HEK293T (cell line): ENCODE data around the gene YTHDF1.

Experiments used
- ARNT ChIP-seq: fragments of 450-650 bp; IDR thresholded peaks from 2 replicates; pipeline ENCODE4 v1.6.1; 2017; ENCODE audit warnings: mild to moderate bottlenecking
- BHLHE40 ChIP-seq: fragments of 450-650 bp; IDR thresholded peaks from 2 replicates; pipeline ENCODE4 v1.6.1; 2016; ENCODE audit warnings: mild to moderate bottlenecking, moderate library complexity, borderline replicate concordance
- ELF4 ChIP-seq: fragments of 450-650 bp; IDR thresholded peaks from 2 replicates; pipeline ENCODE4 v1.6.1; 2017; ENCODE audit warnings: antibody characterized with exemption
- FOXK2 ChIP-seq: fragments of 450-650 bp; IDR thresholded peaks from 2 replicates; pipeline ENCODE4 v1.6.1; 2016; ENCODE audit warnings: mild to moderate bottlenecking
- FOXM1 ChIP-seq: fragments of 450-650 bp; IDR thresholded peaks from 2 replicates; pipeline ENCODE4 v1.6.1; 2017; ENCODE audit warnings: mild to moderate bottlenecking, borderline replicate concordance
- HDGF ChIP-seq: fragments of 450-650 bp; IDR thresholded peaks from 2 replicates; pipeline ENCODE4 v1.6.1; 2017; ENCODE audit warnings: antibody characterized with exemption, borderline replicate concordance
- SP1 ChIP-seq: fragments of 450-650 bp; IDR thresholded peaks from 2 replicates; pipeline ENCODE4 v1.6.1; 2017
- SUZ12 ChIP-seq: fragments of 450-650 bp; IDR thresholded peaks from 2 replicates; pipeline ENCODE4 v1.6.1; 2016; ENCODE audit warnings: mild to moderate bottlenecking
- ZNF384 ChIP-seq: fragments of 450-650 bp; IDR thresholded peaks from 2 replicates; pipeline ENCODE4 v1.6.1; 2016
- TF ChIP-seq, protein P1 (sequence below): fragments of 450-650 bp; IDR thresholded peaks from 2 replicates; pipeline ENCODE4 v1.6.1; 2016

DNA sequence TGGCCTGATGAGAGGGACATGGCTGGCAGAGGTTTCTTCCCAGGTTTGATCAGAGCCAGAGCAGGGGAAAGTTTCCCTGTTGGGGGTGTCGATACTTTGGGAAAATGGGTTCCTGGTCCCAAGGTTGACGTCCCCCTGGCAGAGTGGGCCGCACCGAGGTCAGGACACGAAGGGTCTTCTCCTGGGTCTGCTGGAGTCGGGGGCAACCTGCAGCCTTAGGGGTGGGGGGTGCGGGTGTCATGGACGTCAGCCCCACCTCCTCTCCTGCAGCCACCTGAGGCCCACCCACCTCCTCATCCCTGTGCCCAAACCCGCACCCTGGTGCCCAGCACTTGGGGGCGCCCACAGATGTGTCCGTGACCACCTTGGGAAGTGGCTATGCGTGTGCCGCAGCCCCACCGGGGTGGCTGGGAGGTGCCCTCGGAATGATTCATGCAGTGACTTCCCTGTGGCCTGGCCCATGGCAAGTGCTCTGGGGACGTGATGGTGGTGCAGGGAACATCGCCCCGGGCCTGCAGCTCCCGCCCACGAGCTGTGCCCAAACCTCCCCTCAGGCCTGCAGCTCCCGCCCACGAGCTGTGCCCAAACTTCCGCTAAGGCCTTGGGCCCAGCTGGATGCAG is 64.9 kb downstream of the YTHDF1 start:
- TF ChIP-seq ELF4 (no peak), FOXM1 (no peak), FOXK2 (no peak), ZNF384 (no peak), SUZ12 (no peak), HDGF (no peak), ARNT (no peak), SP1 (no peak), BHLHE40 (no peak)
- TF ChIP-seq, protein P1, sequence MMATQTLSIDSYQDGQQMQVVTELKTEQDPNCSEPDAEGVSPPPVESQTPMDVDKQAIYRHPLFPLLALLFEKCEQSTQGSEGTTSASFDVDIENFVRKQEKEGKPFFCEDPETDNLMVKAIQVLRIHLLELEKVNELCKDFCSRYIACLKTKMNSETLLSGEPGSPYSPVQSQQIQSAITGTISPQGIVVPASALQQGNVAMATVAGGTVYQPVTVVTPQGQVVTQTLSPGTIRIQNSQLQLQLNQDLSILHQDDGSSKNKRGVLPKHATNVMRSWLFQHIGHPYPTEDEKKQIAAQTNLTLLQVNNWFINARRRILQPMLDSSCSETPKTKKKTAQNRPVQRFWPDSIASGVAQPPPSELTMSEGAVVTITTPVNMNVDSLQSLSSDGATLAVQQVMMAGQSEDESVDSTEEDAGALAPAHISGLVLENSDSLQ = no peak
